Glutamatergic neuron (in vitro differentiated cells): Measurements from ENCODE around the gene TMEM179. TPM values are rescaled to one million over a fixed set of nuclear protein-coding genes. Genes with fewer than 3 reads are reported as not detected.

Experiments used
- DNase-seq: peaks from one replicate; pipeline ENCODE4 v3.0.0; 2022
- H3K27ac Mint-ChIP-seq: one replicate; pipeline ENCODE4 v1.8.0; 2020; ENCODE audit warnings: mild to moderate bottlenecking, mixed read lengths, inconsistent platforms; ENCODE audit not compliant: unreplicated experiment
- H3K27me3 Mint-ChIP-seq: one replicate; pipeline ENCODE4 v1.8.0; 2020; ENCODE audit warnings: mild to moderate bottlenecking, moderate library complexity, mixed read lengths, inconsistent platforms; ENCODE audit not compliant: unreplicated experiment
- H3K36me3 Mint-ChIP-seq: one replicate; pipeline ENCODE4 v1.8.0; 2020; ENCODE audit warnings: mild to moderate bottlenecking, mixed read lengths, inconsistent platforms; ENCODE audit not compliant: unreplicated experiment
- H3K4me1 Mint-ChIP-seq: one replicate; pipeline ENCODE4 v1.8.0; 2020; ENCODE audit warnings: mild to moderate bottlenecking, low read depth, mixed read lengths, inconsistent platforms; ENCODE audit not compliant: unreplicated experiment
- H3K4me3 Mint-ChIP-seq: one replicate; pipeline ENCODE4 v1.8.0; 2020; ENCODE audit warnings: mild to moderate bottlenecking, mixed read lengths, inconsistent platforms; ENCODE audit not compliant: unreplicated experiment
- H3K9me3 Mint-ChIP-seq: one replicate; pipeline ENCODE4 v1.8.0; 2020; ENCODE audit warnings: mild to moderate bottlenecking, moderate library complexity, mixed read lengths, inconsistent platforms; ENCODE audit not compliant: unreplicated experiment
- CTCF ChIP-seq: fragments of 200-600 bp; sonication (generic); IDR thresholded peaks from one replicate; pipeline ENCODE4 v1.5.0; 2021; ENCODE audit not compliant: partially characterized antibody, unreplicated experiment
- total RNA-seq: library from RNA; stranded (reverse); fragmentation: NEBNext Ultra II Directional; extraction: Animal tissue kit (Norgen Biotek cat#: 25700); gene quantifications from one replicate; pipeline ENCODE4 v1.2.1, GENCODE V29; 2021; ENCODE audit not compliant: unreplicated experiment

The TMEM179 gene
- total RNA-seq, 1 donor from 2014 or later, result 28.8 TPM

- H3K4me3 Mint-ChIP-seq, result no peak overlapping the region
- peaks cover 5% of the 10 kb centered on the region for H3K9me3 Mint-ChIP-seq
- peaks cover 1% of the 10 kb centered on the region for H3K4me1 Mint-ChIP-seq
- no peak overlapping the region for H3K27ac Mint-ChIP-seq
- no peak for TF ChIP-seq CTCF
- peaks cover 6% of the 10 kb centered on the region for H3K27me3 Mint-ChIP-seq
- H3K36me3 Mint-ChIP-seq, result no peaks in the 10 kb centered on the region
- DNase-seq, result no peak
These were observed 42.7 kb downstream of the TMEM179 start for GRCh38 chr14:104561632-104562495.

GRCh38 chr14:104561124-104561557 is 43.4 kb downstream of the TMEM179 start:
- Mint-ChIP-seq H3K4me3 (no peak overlapping the region), H3K4me1 (peaks cover 1% of the 10 kb centered on the region), H3K27me3 (peaks cover 6% of the 10 kb centered on the region), H3K36me3 (no peaks in the 10 kb centered on the region), H3K27ac (no peak overlapping the region), H3K9me3 (peaks cover 5% of the 10 kb centered on the region)
- DNase-seq, result no peak
- TF ChIP-seq CTCF, result no peak

- Mint-ChIP-seq H3K4me1 (peaks cover 1% of the 10 kb centered on the region), H3K27ac (no peak overlapping the region), H3K36me3 (no peaks in the 10 kb centered on the region)
These were observed 44.0 kb downstream of the TMEM179 start for GRCh38 chr14:104560586-104560945.

GRCh38 chr14:104559804-104560585 is 44.6 kb downstream of the TMEM179 start:
- H3K4me1 Mint-ChIP-seq, result peaks cover 1% of the 10 kb centered on the region
- H3K27me3 Mint-ChIP-seq, result peaks cover 6% of the 10 kb centered on the region
- peaks cover 9% of the 10 kb centered on the region for H3K9me3 Mint-ChIP-seq
- H3K4me3 Mint-ChIP-seq, result no peak overlapping the region
- no peaks in the 10 kb centered on the region for H3K36me3 Mint-ChIP-seq
- no peak for TF ChIP-seq CTCF
- H3K27ac Mint-ChIP-seq, result no peak overlapping the region
- no peak for DNase-seq

More at GRCh38 chr14:104560586-104560945, 44.0 kb downstream of the TMEM179 start:
- no peak for DNase-seq
- TF ChIP-seq CTCF, result no peak
- no peak overlapping the region for H3K4me3 Mint-ChIP-seq
- H3K27me3 Mint-ChIP-seq, result peaks cover 6% of the 10 kb centered on the region
- peaks cover 5% of the 10 kb centered on the region for H3K9me3 Mint-ChIP-seq
